NCI-H82 (cell line): ENCODE data around the gene GZMA.
A peak's percentile ranks its signal among the peaks of the same experiment; 100 is the strongest.

Experiments used
- DNase-seq: peaks from one replicate; lab custom pipeline; 2025; lab: John Stamatoyannopoulos, UW

GZMA gene

GRCh38 chr5:55110217-55110616 is 7.8 kb downstream of the GZMA start:
- no peak for DNase-seq

GRCh38 chr5:55113327-55113726 is 10.9 kb downstream of the GZMA start:
- DNase-seq, result no peak

DNA sequence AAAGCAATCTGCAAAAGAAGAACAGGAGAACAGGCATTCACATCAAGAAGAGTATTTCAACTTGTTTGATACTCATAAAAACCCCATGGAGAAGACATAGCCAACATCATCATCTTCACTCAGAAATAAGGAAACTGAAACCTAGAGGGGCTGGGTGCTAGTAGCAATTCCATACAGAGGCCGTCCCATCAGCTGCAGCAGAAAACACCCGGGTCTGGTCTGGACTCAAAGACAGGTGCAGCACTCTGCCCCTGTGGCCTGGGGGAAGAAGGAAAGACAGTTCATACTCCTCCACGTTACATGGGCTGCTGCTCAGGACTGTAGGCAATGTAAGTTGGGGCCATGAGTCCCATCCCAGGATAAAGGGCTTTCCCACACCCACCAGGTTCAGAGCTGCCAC is 11.6 kb downstream of the GZMA start:
- no peak for DNase-seq

- DNase-seq, result no peak
Observed at GRCh38 chr5:55123365-55123764, 20.9 kb downstream of the GZMA start.

DNA sequence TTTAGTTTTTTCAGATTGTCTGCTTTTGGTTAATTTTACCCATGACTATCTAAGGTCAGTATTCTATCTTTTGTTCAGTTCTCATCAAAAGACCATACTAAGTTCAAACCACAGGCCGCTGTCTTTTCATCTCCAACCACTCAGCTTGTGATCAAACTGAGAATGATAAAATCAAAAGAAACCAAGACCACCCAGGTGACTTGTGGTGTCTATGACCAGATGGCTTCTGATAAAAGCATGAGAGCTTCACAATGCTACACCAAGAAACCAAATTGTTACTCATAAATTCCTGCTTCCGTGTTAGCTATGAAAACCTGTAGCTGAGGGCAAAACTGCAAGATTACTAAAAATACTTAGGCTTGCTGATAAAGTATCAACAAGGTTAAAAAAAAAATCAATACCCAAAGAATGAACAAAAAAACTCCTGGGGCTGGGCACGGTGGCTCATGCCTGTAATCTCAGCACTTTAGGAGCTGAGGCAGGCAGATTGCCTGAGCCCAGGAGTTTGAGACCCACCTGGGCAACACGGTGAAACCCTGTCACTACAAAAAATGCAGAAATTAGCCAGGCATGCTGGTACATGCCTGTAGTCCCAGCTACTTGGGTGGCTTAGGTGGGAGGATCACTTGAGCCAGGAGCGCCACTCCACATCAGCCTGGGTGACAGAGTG is 31.7 kb downstream of the GZMA start:
- DNase-seq, result no peak

DNA sequence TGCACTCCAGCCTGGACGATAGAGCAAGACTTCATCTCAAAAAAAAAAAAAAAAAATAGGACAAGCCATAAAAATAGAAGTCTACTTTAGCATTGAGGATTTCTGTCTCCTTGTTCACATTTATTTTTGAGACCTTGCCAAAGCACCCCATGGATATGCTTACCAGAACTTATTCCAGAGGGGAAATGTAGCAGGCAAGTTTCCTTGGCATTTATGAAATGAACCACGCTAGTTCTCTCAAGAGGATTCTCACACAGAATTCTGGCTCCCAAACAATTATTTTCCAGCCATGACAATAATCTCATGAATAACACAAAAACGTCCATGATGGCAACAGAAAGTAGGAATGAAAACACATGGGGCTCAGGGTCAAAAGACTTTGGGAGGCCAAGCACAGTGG is 34.1 kb downstream of the GZMA start:
- DNase-seq, result no peak

- DNase-seq, result no peak
Observed at GRCh38 chr5:55140908-55141665, 38.6 kb downstream of the GZMA start.

- no peak for DNase-seq
Observed at GRCh38 chr5:55141945-55142690, 39.7 kb downstream of the GZMA start.

- DNase-seq, result no peak
Observed at GRCh38 chr5:55143624-55144023, 41.2 kb downstream of the GZMA start.

GRCh38 chr5:55146080-55146479 is 43.6 kb downstream of the GZMA start:
- DNase-seq, result no peak

DNA sequence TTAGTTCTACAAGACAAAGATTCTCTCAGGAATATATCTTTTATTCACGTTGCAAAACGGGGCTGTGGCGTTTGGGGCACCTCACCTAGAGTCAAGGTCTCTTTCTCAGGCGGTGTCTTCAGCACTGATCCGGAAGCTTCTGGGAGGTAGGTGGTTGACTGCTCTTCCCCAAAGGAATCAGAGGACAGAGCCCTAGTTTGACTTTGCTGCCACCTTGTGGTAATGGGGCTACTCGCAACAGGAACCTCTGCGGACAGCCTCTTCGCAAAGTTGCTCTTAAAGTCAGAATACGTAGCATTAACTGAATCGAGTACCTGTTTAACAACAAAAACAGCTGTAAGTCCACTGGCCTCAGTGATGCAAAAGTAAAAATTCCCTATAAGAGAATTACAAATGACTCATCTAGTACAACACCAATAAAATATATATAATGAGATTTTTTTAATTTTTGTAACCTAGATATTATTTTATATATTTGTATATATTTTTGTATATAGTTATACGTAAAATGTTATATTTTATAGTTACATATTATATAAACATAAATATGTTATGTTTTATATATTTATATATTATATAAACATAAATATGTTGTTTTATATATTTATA is 44.2 kb downstream of the GZMA start:
- DNase-seq, result peak; percentile 85

- DNase-seq, result no peak
Observed at GRCh38 chr5:55149308-55149795, 46.9 kb downstream of the GZMA start.

DNA sequence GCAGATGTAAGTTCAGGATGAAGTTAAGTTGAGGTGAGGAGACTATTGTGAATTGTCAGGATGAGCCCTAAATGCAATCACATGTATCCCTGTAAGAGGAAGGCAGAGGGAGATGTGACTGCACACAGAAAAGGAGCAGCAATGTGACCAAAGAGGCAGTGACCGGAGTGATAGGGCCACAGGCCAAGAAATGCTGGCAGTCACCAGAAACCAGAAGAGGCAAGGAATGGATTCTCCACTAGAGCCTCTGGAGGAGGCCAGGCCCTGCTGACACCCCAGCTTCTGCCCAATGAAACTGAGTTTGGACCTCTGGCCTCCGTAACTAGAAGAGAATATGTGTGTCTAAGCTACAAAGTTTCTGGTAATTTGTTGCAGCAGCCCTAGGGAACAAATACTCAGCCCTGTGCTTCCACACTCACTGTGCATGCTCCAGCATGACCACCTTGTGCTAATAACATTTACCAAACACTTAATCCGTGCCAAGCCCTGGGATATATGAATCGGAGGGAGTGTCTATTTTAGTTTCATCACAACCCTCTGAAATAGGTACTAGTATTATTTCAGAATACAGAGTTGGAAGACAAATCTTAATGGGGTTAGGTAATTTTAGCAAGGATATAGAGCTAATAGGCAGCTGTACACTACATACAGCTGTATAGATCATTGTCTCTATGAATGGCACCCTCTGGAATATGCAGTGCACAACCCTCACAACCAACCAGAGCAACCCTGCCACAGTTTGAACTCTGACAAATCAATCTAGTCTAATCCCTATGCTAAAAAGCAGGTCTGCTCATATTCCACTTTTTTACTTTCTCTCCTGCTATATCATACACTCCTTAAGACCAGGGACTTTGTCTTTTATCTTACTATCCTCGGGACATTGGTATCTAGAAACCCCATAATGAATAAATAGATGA is 49.7 kb downstream of the GZMA start:
- DNase-seq, result no peak

DNA sequence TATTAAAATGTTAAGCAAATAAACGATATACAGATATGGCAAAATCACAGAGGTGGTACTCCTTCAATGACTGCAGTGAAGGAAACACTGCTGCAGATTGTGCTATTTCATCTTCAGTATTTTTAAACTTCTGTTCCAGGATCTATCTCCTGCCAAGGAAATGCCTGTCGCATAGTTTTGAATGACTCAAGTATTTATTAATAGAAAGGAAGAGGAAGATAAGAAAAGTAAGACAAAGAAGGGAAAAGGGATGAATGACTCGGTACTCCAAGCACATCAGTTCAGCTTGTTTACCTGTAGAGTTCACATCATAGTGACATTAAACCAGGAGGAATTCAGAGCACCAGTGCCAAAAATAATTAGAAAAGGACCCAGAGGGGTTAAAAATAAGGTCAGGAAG is 52.4 kb downstream of the GZMA start:
- DNase-seq, result no peak
